Stimulated activated CD8-positive, alpha-beta memory T cell treated with anti-CD3 and anti-CD28 coated beads, Interleukin-4, amount 100 ng/mL, for 1 hour (primary cell): ENCODE measurements around the gene CRTC2.
"Not testable (repeated sequence)": the region's sequence is repeated elsewhere in the genome, so short reads cannot be mapped to it uniquely, and the experiment has no call there.

ENCODE experiments used
- DNase-seq, 2 donors: peaks; one replicate each; pipeline ENCODE4 v3.0.0-alpha.2; 2020; ENCODE audit warnings: low read depth in 2 of 2, low spot score in 1 of 2

Gene CRTC2

DNA sequence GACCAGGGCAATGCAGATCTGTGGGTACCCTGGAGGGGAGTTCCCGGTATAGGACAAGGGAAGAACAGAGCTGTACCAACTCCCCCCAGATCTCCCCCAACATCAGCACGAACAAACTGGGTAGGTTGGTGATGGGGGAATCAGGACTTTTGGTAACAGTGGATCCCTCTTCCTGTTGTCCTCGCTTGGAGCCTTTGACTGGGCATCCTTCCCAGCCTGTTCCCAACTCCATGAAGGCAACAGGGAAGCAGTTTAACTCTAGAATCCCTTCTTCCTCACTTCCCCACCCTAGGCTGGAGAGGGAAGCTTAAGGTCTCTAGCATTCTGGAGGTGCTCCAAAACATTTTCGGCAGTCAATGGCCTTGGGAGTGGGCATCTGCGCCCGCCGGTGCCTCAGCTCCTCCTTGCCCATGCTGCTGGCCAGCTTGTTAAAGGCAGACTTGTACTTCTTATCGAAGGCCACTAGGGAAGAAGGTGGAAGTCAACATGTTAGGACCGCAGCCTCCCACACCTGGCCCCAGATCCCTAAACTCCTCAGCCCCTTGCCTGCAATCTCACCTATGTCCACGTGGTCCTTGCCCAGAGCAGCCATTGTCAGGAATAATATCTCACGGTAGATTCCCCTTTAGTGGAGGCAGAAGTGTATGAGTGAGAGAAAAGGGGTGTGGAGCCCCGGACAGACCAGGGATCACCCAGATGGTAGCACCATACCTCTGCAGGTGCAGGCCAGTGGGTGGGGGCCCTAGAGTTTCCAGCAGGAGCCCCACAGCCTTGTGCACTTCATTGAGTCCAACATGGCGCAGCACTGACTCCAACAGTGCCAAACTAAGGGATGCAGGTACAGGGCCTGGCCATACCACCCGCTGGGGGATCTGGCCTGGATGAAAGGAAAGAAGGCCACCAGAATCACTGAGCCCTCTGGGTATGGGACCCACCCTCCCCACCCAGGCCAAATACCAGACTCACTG is 28.1 kb downstream of the CRTC2 start:
- DNase-seq, result no peak

DNA sequence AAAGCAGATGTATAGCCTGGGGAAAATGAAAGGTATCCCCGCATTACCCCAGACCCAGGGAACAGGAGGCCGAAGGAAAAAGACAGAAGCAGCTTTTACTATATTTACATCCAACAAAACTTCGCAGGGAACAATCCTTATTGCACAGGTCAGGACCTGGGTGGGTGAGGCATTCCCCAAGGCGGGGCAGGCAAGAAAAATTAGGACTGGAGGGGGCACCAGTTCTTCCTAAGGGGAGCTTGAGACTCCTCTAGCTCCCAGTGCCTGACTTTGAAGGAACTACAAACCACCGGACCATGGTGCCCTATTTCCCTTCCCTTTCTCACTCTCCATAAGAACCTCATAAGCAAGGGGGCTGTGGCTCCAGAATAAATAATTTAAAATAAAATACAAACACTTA is 29.0 kb downstream of the CRTC2 start:
- no peak for DNase-seq

GRCh38 chr1:153928791-153929341 is 29.5 kb downstream of the CRTC2 start:
- DNase-seq, result no peak

DNA sequence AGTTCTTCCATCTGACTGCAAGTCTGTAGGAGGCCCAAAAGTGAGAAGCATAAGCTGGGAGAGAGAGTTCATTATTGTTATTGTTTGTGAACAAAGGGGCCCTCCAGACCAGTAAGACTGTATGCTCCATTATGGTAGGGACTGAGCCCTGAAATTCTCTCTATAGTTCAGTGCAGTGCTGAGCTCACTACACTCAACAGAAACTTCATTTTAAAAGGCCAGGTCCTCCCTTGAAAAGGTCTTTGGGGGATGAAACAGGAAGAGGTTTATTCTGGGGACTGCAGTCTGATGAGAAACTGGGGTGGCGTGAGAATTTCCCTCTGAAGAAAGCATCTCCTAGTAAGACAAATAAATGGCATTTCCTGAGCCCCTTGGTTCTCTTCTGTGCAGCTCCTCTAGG is 30.2 kb downstream of the CRTC2 start:
- DNase-seq, result no peak

DNA sequence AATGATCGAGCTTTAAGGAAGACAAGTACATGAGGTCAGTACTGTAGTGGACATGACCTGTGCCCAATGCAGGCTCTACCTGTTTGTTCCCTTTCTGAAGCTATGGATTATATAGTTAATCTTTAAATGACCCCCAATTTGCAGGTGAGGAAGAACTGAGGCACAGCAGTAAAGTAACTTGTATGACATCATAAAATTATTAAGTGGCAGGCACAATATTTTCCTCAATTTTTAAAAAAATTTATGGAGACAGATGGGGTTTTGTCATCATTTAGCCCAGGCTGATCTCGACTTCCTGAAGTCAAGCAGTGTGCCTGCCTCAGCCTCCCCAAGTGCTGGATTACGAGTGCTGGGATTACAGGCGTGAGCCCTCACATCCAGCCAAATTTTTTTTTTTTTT is 32.0 kb downstream of the CRTC2 start:
- no peak for DNase-seq

GRCh38 chr1:153922972-153923925 is 35.2 kb downstream of the CRTC2 start, which contains the start of gene GATAD2B:
TSS of gene GATAD2B (minus strand) at chr1:153922972. CDS start at chr1:153828347, 94,625 bp downstream.
- DNase-seq, result peak; percentile 92 to 97

DNA sequence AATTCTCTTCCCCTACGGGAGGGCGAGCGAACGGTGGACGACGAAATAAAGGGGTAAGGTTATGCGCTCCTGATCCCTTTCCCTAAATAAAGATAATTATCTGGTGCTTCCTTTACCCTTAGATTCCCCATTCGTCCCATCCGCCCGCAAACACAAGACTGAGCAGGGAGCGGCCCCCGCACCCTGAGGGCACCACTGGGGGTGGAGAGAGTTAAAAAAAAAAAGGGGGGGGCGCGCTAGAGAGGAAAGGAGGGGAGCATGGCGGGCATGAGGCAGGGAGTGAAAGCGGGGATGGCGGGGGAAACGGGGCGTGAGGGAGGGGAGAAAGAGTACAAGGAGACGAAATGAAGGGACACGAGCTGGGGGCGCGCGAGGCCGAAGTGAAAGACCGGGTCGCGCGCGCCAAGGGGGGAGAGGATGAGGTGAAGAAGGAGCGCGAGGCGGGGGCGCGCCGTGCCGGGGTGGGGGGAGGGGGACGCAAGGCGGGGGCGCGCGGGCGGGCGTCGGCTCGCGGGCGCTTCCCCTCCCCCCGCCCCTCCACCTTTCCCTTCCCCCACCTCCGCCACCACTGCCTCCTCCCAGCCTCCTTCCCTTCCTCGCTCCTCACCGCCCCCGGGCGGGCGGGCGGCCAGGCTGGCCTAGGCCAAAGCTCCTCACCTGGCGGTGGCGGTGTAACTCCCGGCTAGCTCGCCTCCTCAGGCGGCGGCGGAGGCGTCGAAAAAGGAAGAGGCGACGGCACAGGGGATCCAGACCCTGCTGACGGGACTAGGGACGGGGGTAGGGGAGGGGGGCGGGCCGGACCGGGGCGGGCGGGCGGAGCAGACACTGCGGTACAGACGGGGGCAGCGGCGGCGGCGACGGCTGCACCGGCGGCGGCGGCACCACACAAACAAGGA is 36.1 kb downstream of the CRTC2 start:
- peak; percentile 31 to 35 for DNase-seq

- no peak for DNase-seq
Observed at GRCh38 chr1:153921803-153922075, 36.7 kb downstream of the CRTC2 start.

GRCh38 chr1:153921080-153921802 is 37.2 kb downstream of the CRTC2 start:
- no peak for DNase-seq

DNA sequence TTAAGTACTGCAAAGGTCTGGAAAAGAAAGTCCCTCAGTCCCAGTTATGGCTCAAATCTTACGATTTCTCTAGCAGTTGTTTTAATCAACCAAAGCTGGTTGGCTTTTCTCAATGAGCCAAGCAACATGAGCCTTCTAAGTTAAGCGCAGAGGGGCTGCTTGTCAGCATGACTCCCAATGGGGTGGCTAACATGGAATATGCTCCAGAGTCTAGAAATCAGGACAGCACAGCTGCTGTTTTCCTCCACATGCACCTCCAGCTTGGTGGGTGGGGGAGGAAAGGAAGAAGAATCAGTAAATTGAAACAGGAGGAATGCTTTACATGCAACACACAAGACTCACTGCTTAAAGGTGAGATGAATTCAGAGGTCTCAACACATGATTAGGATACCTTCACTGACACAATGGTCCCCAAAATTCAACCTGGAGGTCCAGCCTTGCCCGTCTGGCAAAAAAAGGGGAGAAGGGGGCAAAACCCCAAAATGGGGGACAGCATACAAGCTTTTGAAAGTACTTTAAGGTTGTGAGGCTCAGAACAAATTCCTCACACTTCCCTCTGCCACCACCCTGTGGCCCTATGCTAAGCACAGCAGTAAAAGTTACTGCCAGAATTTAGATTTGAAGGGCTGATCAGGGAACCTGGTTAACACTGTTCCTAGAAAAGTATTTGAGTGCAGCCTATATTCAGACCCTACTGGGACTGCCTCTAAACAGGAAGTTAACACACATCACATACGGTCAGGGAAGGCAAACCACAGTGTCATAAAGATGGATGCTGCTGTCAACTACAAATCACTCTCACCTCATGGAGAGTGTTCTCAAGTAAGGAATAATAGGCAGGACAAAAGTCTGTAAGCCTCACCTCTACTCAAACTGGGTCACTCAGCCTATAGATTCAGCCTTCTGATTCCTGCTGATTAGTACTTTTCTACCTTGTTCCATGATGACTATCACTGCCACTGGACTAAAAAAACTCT is 38.2 kb downstream of the CRTC2 start:
- DNase-seq, result no peak

DNA sequence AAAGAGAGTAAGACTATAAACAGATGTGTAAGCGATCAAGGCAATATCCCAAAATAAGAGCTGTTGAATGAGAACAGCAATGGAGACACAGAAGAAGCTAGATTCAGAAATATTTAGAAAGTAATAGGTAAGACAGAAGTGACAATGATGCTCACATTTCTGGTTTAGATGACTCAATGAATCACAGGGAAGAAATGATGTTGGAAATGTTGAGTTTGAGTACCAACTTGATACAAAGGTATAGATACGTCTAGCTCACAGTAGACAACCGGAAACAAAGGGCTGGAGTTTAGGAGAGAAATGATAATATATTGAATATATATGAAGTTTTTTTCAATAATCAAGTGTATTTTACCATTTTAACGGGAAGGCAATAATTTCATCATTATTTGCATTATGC is 42.1 kb downstream of the CRTC2 start:
- DNase-seq, result no peak

DNA sequence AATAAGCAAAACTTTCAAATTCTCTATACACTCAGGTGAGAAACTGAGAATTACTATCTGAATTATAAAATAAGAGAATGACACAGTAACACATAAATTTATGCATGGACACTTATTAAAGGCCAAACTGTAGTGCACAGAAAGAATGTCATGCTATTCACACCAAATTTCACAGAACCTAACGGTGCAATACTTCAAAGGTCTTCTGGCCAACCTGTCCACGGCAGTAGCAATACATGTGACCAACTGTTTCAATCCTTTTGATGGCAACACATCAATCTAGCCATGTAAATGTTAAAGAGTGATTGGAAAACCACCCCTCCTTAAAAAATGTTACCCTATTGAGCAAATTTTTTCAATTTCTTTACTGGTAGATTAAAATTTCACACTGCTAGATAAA is 46.1 kb downstream of the CRTC2 start:
- DNase-seq, result no peak

DNA sequence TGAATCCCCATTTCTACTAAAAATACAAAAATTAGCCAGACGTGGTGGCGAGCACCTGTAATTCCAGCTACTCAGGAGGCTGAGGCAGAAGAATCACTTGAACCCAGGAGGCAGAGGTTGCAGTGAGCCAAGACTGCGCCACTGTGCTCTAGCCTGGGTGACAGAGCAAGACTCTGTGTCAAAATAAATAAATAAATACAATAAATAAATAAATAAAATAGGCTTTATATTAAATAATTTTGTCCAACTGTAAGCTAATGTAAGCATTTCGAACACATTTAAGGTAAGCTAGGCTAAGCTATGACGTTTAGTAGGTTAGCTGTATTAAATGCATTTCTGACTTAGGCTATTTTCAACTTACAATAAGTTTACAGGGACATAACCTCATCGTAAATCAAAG is 47.9 kb downstream of the CRTC2 start:
- not testable (repeated sequence) for DNase-seq

- DNase-seq, result no peak
Observed at GRCh38 chr1:153908071-153908470, 50.3 kb downstream of the CRTC2 start.

DNA sequence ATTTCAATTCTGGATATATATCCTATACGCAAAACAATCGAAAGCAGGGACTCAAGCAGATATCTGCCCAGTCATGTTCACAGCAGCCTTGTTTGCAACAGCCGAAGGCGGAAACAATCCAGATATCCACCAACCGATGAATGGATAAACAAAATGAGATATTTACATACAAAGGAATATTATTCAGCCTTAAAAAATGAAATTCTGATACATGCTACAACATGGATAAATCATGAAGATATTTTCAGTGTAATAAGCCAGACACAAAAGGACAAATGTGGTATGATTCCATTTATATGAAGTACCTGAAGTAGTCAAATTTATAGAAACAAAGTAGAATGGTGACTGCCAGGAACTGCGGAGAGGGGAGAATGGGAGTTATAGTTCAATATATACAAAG is 51.3 kb downstream of the CRTC2 start:
- DNase-seq, result no peak

DNA sequence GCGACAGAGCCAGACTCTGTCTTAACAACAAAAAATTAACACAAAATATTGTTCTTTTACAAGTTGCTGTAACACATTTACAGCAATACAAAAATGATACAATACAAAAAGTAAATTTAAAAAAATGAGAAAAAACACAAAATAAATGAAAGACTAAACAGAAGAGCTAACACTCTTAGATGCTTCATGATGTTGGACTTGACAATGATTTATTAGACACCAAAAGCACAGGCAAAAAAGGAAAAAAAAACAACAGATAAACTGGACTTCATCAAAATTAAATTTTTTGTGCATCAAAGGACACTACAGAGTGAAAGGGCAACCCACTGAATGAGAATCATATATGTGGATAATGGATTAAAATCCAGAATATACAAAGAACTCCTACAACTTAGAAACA is 52.0 kb downstream of the CRTC2 start:
- no peak for DNase-seq

- DNase-seq, result not testable (repeated sequence)
Observed at GRCh38 chr1:153905908-153906307, 52.5 kb downstream of the CRTC2 start.

- no peak for DNase-seq
Observed at GRCh38 chr1:153903841-153904455, 54.5 kb downstream of the CRTC2 start.
